Measurements from ENCODE around the gene RHOF.

The RHOF gene

GRCh38 chr12:121812320-121812871, 18.9 kb upstream of the RHOF start:
- Histone ChIP-seq H3K36me3 (peaks cover 50 to 78% (median 70%) of the 10 kb centered on the region in 3 donors), H3K9me3 (no peaks in the 10 kb centered on the region), H3K4me1 (peaks cover 0 to 47% (median 45%) of the 10 kb centered on the region in 4 donors), H3K27ac (peak overlapping the region; percentile 74 to 88), H3K27me3 (no peaks in the 10 kb centered on the region), H3K4me3 (peak overlapping the region; percentile 57)
- intact Hi-C loops (cut with DNase I; ENCODE audit: low total_unique reads), result loop anchor here (1.0 to 5.0 kb wide), 2 partner anchors 18 to 75 kb away; partner anchors contain the start of gene PSMD9
- TF ChIP-seq CTCF (IDR thresholded peaks at IDR 0.05), result no peak
- peak in 1 of 2 donors; percentile 85 for DNase-seq

- H3K36me3 ChIP-seq, result peaks cover 43 to 71% (median 66%) of the 10 kb centered on the region in 3 donors
- peak in 1 of 2 donors; percentile 86 for DNase-seq
- no peaks in the 10 kb centered on the region for H3K9me3 ChIP-seq
- no peaks in the 10 kb centered on the region for H3K27me3 ChIP-seq
- peak overlapping the region; percentile 57 for H3K4me3 ChIP-seq
- TF ChIP-seq CTCF (IDR thresholded peaks at IDR 0.05), result peak; percentile 98 to 99
- H3K4me1 ChIP-seq, result peaks cover 0 to 54% (median 52%) of the 10 kb centered on the region in 4 donors
- intact Hi-C loops (cut with DNase I; ENCODE audit: low total_unique reads), result loop anchor here (1.0 to 5.0 kb wide), 2 partner anchors 17 to 76 kb away; partner anchors contain the start of gene PSMD9
- H3K27ac ChIP-seq, result peak overlapping the region; percentile 74 to 88
Observed at GRCh38 chr12:121811434-121812319, 18.2 kb upstream of the RHOF start.

GRCh38 chr12:121810833-121811433, 17.4 kb upstream of the RHOF start:
- Histone ChIP-seq H3K27ac (peak overlapping the region; percentile 74 to 88), H3K36me3 (peaks cover 35 to 63% (median 58%) of the 10 kb centered on the region in 3 donors), H3K4me3 (peak overlapping the region; percentile 57), H3K27me3 (no peaks in the 10 kb centered on the region), H3K9me3 (no peaks in the 10 kb centered on the region), H3K4me1 (peaks cover 0 to 62% (median 59%) of the 10 kb centered on the region in 4 donors)
- no peak for TF ChIP-seq CTCF (IDR thresholded peaks at IDR 0.05)
- DNase-seq, result no peak
- intact Hi-C loops (cut with DNase I; ENCODE audit: low total_unique reads), result loop anchor here (5.0 kb wide), 1 partner anchor 76 kb away; the partner anchor contains the start of gene PSMD9

- peaks cover 0 to 66% (median 63%) of the 10 kb centered on the region in 4 donors for H3K4me1 ChIP-seq
- TF ChIP-seq CTCF (IDR thresholded peaks at IDR 0.05), result no peak
- peak overlapping the region; percentile 74 to 88 for H3K27ac ChIP-seq
- intact Hi-C loops (cut with DNase I; ENCODE audit: low total_unique reads), result loop anchor here (5.0 kb wide), 1 partner anchor 77 kb away; the partner anchor contains the start of gene PSMD9
- DNase-seq, result peak in 1 of 2 donors; percentile 66
- H3K36me3 ChIP-seq, result peaks cover 29 to 57% (median 52%) of the 10 kb centered on the region in 3 donors
- no peaks in the 10 kb centered on the region for H3K27me3 ChIP-seq
- H3K9me3 ChIP-seq, result no peaks in the 10 kb centered on the region
- H3K4me3 ChIP-seq, result no peak overlapping the region
Observed at GRCh38 chr12:121810234-121810817, 16.8 kb upstream of the RHOF start.

GRCh38 chr12:121809712-121810116, 16.2 kb upstream of the RHOF start:
- no peak overlapping the region for H3K4me3 ChIP-seq
- DNase-seq, result no peak
- intact Hi-C loops (cut with DNase I; ENCODE audit: low total_unique reads), result loop anchor here (5.0 kb wide), 1 partner anchor 78 kb away; the partner anchor contains the start of gene PSMD9
- H3K27me3 ChIP-seq, result no peaks in the 10 kb centered on the region
- no peaks in the 10 kb centered on the region for H3K9me3 ChIP-seq
- no peak overlapping the region for H3K27ac ChIP-seq
- H3K36me3 ChIP-seq, result peaks cover 23 to 51% (median 46%) of the 10 kb centered on the region in 3 donors
- H3K4me1 ChIP-seq, result peaks cover 0 to 68% (median 64%) of the 10 kb centered on the region in 4 donors
- no peak for TF ChIP-seq CTCF (IDR thresholded peaks at IDR 0.05)

All from tibial artery (tissue), 4 donors.